Putamen (tissue), 1 donor: ENCODE data around the gene LIME1.

Experiments used
- DNase-seq: peaks from one replicate; pipeline ENCODE4 v3.0.0-alpha.2; 2016; ENCODE audit warnings: low spot score

Gene LIME1

GRCh38 chr20:63750807-63751470 lies 14.5 kb downstream of the LIME1 start:
- DNase-seq: no peak

DNA sequence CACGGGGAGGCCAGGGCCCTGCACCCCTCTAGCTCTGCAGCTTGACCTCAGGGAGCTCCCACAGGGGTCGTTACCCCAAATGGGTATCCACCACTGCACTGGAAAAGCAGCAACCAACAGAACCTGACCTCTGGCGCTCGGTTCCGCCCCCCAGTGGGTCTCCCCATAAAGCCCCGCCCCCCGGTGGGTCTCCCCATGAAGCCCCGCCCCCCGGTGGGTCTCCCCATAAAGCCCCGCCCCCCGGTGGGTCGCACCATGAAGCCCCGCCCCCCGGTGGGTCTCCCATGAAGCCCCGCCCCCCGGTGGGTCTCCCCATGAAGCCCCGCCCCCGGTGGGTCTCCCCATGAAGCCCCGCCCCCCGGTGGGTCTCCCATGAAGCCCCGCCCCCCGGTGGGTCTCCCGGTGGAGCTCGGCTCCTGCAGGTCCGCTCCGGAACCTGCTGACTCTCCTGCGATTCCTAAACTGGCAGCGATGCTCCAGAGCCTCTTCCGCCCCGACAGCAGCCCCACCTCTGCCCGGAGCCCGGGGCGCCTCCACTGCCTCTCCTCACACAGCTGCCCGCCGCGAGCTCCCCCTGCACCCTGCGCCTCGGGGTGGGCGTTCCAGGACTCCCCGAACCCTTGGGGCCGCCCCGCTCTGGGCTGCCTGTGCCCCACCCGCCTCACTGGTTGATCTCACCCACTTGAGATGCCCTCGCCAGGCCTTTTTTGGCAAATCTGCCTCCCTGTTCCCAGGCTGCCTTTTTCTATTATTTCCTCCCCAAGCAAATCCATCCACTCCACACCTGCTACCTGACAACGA lies 15.2 kb downstream of the LIME1 start:
- no peak for DNase-seq

DNA sequence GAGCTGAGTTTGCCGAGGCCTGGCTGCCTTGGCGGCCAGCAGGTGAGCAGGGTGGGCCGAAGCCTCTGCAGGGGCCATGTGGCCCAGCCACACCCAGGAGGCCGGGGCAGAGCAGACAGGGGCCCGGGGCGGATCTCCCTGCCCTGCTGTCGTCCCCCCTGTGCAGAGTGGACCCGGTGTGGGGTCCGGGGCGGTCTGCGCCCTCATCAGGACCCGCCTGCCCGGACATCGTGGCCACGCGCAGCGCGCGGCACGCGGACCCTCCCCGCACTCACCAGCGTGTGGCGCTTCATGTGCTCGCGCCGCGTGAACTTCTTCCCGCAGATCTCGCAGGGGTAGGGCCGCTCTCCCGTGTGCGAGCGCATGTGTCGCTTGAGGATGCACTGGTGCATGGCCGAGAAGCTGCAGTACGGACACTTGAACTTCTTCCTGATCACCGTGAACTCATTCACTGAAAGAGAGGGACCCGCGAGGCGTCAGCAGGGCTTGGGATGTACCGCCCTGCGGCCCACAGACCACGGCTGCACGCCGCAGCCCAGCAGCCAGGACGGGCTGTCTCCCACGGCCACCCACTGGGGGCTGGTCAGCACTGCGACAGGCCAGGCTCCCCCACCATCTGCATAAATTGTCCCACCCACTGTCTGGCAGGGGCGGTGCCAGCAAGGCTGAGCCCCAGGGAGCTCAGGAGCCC lies 16.1 kb downstream of the LIME1 start:
- no peak for DNase-seq

DNA sequence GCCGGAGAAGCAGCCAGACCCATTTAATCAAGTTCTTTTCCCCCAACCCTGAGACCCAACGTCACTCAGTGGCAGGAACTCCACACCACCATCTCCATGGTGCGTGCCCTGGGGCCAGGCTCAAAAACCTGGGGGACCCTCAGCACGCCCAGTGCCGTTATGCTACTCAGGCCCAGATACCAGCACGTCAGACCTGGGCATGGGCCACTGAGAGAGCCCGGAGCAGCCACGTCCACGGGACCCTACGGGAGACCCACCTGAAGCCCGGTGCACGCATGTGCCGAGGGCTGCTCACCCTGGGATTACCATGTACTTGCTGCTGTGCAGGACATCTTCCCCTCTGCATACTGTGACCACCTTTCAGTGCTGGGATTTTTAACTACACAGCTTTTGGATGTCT lies 16.9 kb downstream of the LIME1 start:
- DNase-seq: no peak

DNA sequence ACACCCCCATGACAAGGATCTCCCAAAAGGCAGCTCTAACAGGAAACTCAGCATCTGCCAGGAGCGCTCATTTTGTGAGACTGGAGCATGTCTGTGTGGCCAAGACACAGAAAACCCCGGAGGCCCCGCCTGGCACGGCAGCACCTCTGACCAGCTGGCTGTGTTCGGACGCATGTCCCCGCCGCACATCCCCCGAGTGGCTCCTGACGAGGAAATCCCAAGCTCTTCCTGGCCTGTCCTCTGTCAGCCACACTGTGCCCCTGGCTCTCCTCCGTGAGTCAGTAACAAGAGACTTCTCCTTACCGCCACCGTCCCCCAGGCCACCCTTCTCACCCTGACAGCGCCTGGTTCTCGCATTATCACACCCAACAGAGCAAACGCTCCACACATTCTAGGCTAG lies 17.5 kb downstream of the LIME1 start:
- no peak for DNase-seq

DNA sequence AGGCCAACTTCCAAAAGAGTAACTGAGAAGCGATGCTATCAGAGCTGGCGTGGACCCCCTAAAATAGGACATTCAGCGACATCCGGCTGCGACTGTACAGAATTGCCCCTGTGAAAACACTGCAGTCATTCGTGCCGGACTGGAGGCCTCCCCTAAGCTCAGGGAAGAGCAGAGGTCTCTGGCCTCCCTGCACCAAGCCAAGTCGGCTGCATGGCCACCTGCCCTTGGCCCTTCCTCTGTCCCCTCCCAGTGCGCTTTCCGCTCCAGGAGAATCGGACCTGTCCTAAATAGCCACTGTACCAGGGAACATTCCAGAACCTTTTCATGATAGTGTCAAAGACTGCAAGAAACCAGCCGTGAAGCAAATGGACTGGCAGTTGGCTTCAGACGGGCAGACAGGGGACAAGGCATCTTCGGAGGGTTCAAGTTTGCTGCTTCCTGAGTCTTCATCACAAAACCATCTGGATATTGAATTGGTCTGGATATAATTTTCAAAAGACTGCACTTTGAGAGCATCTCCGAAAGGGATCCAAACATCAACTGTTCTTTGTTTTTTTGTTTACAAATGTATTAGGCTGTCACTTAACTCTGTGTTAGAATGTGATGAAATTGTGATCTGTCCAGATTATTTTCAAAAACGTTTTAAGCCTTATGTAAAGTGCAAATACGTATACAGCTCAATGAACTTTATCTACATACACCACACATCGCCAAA lies 19.6 kb downstream of the LIME1 start:
- DNase-seq: no peak

DNA sequence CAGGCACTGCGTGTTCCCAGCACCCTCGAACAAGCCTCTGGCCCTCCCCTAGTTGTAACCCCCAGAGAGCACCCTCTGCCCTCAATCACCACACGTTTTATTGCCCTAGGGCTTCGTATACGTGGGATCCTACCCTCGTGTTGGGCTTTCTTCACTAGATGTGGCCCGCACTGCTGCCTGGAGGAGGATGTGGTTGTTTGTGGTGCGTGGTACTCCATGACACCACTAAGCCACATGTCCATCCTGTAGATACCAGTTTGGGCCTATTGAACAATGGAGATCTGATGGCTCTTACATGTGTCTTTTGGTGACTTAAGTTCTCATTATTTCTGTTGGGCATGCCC lies 20.2 kb downstream of the LIME1 start:
- no peak for DNase-seq

DNA sequence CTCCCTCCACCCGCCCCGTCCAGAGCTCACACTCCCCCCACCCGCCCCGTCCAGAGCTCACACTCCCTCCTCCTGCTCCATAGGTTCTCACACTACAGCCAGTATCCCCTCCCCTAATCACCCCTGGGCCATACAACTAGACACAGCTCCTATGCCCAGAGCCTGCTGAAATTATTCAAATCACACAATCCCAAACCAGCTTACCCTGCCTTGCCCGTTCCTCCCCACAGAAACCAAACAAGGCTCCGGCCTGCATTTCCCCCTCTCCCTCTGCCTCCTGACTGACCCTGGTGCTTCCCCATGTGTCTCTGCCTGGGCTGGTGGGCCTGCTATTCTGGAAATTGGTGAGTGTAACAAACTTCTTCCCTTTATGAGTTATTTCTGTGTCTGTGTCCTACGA lies 21.7 kb downstream of the LIME1 start:
- DNase-seq: no peak

- no peak for DNase-seq
These were observed 23.0 kb downstream of the LIME1 start for GRCh38 chr20:63759377-63759901.

- no peak for DNase-seq
These were observed 28.8 kb downstream of the LIME1 start for GRCh38 chr20:63765082-63765873.

GRCh38 chr20:63765902-63766301 lies 29.4 kb downstream of the LIME1 start:
- no peak for DNase-seq

GRCh38 chr20:63766695-63767426 lies 30.4 kb downstream of the LIME1 start:
- no peak for DNase-seq

- no peak for DNase-seq
These were observed 31.0 kb downstream of the LIME1 start for GRCh38 chr20:63767456-63767855.

GRCh38 chr20:63767886-63768285 lies 31.4 kb downstream of the LIME1 start:
- no peak for DNase-seq

DNA sequence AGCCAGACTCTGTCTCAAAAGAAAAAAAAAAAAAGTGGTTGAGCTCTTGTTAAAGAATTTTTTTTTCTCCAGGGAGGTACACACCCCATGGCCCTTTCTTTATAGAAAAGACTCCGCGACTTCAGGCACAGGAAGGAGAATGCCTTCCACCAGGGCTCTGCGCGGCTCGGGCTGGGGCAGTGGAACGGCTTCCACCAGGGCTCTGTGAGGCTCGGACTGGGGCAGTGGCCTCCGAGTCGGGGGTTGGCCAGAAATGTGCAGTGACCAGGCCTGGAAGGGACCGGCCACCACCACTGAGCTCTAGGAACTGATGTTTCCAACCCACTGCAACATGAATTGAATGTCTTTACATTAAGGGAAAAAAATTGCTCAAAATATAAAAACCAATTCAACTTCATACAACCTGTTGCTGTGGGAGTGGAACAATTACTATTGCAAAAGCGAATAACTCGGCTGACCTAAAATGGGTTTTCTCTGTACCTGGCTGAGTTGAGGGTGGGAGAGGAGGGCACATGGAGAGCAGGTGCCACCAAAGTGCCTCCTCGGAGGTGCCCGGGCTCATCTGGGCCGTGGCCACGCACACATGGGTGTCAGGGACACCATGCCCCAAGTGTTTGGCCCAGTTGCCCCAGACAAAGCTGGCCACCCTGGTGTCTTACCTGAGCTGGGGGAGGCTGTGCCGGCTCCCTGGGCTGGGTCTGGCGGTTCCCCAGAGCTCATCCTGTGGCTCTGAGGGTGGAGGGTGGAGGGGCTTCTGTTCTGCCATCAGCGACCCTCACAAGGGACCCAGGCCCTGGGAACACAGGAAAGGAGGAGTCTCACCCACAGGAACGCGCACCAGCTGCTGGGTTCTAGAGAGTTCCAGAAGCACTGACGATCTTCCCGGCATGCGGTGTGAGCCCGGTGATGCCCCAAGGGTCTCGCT lies 32.4 kb downstream of the LIME1 start:
- DNase-seq: no peak

GRCh38 chr20:63769891-63770474 lies 33.5 kb downstream of the LIME1 start:
- no peak for DNase-seq

- no peak for DNase-seq
These were observed 34.7 kb downstream of the LIME1 start for GRCh38 chr20:63771046-63771707.

DNA sequence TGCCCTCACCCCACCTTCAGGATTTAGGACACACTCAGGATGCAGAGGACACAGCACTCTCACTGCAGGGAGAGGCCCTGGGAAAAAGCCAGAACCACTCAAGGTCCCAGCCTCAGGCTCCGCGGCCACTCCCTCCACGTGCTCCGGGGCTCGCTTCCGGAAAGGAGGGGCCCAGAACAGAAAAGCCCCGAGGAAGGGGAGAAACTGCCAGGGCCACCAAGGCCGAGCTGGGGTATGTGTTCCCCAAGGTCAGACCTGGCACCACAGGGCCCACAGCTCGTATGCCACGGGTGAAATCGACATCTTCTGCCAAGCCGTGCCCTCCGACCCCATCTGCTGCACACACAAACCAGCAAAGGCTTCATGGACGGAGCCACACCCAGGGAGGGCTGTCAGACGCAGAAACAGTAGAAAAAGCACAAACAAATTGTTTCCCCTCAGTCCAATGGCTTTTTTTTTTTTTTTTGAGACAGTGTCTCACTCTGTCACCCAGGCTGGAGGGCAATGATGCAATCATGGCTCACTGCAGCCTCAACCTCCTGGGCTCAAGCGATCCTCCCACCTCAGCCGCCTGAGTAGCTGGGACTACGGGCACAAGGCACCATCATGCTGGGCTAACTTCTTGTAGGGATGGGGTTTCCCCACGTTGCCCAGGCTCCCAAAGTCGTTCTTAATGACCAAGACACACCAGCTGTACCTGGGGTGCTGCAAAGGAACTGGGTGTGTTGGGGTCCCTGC lies 36.5 kb downstream of the LIME1 start:
- no peak for DNase-seq
